ENCODE data around the gene SPAG17. TPM values are rescaled to one million over a fixed set of nuclear protein-coding genes. Genes with fewer than 3 reads are reported as not detected.

The SPAG17 gene
- polyA plus RNA-seq, 6 donors from 2014 or later = not detected

DNA sequence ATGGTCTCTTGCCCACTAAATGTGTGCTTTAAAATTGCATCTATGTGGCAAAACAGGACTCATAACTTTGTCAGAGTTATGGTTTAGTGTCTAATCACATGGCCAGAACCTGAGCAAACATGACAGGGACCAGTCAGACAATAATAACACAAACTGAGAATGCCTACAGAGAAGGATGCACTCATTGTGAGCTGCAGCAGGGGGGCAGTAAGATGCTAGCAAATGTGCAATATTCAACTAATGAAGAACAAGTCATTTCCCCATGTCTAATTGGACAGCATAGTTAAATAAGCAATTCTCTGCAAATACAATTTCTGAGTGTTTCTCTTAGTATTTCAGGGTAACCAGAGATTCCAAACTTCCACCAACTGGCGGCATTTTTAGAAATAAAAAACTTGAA is 30.8 kb downstream of the SPAG17 start:
- H3K9me3 Mint-ChIP-seq = no peaks in the 10 kb centered on the region
- H3K36me3 Mint-ChIP-seq = no peaks in the 10 kb centered on the region
- H3K27me3 Mint-ChIP-seq = no peaks in the 10 kb centered on the region
- no peak for DNase-seq
- no peak overlapping the region for H3K27ac Mint-ChIP-seq
- H3K4me3 Mint-ChIP-seq = no peak overlapping the region
- no peak for ATAC-seq (ENCODE audit: low read depth in 2 of 2)
- no peaks in the 10 kb centered on the region for H3K4me1 Mint-ChIP-seq

- DNase-seq (no peak), ATAC-seq (ENCODE audit: low read depth in 2 of 2) (no peak)
- Mint-ChIP-seq H3K27me3 (peaks cover 0 to 7% (median 0%) of the 10 kb centered on the region in 3 donors), H3K4me3 (no peak overlapping the region), H3K27ac (no peak overlapping the region), H3K36me3 (no peaks in the 10 kb centered on the region), H3K9me3 (peaks cover 0 to 2% (median 0%) of the 10 kb centered on the region in 7 donors), H3K4me1 (no peaks in the 10 kb centered on the region)
Observed at GRCh38 chr1:118151312-118151937, 33.6 kb downstream of the SPAG17 start.

- ATAC-seq (ENCODE audit: low read depth in 2 of 2) = no peak
- no peak overlapping the region for H3K4me3 Mint-ChIP-seq
- H3K4me1 Mint-ChIP-seq = no peaks in the 10 kb centered on the region
- no peak overlapping the region for H3K27ac Mint-ChIP-seq
- H3K36me3 Mint-ChIP-seq = no peaks in the 10 kb centered on the region
- H3K27me3 Mint-ChIP-seq = peaks cover 0 to 7% (median 0%) of the 10 kb centered on the region in 3 donors
- no peak for DNase-seq
- peaks cover 0 to 2% (median 0%) of the 10 kb centered on the region in 7 donors for H3K9me3 Mint-ChIP-seq
Observed at GRCh38 chr1:118149799-118150198, 35.2 kb downstream of the SPAG17 start.

DNA sequence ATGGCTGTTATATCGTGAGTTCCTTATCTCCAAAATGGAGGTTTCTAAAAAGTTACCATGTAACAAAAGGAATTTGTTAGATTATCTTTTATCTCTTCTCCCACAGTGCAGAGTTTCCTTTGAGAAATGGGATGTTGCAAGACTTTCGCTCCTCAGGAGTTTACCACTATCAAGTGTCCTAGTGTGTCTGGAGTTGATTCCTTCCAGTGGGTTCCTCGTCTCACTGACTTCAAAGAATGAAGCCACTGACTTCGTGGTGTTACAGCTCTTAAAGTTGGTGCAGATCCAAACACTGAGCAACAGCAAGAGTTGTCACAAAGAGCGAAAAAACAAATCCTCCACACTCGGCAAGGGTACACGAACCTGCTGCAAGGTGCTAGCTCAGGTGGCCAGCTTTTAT is 37.0 kb downstream of the SPAG17 start:
- ATAC-seq (ENCODE audit: low read depth in 2 of 2) (no peak), DNase-seq (no peak)
- Mint-ChIP-seq H3K4me1 (no peaks in the 10 kb centered on the region), H3K4me3 (no peak overlapping the region), H3K27ac (no peak overlapping the region), H3K36me3 (no peaks in the 10 kb centered on the region), H3K27me3 (peaks cover 0 to 9% (median 7%) of the 10 kb centered on the region in 3 donors), H3K9me3 (peaks cover 0 to 2% (median 0%) of the 10 kb centered on the region in 7 donors)

DNA sequence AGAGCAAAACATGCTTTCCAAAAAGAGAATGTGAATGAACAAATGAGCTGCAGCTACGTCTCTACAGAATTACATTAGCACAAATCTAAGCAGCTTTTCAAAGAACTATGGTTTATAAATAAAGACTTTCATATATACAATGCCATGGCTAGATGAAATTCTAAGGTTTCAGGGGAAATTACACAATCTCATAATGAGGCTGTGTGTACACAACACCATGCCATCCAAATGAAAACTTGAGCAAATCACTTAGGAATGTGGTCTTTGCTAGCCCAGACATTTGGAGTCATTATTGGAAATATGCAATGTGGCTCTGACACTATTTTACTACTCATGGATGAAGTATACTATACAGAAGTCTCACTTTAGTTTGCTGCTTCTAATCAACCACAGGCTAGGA is 37.5 kb downstream of the SPAG17 start:
- DNase-seq (no peak), ATAC-seq (ENCODE audit: low read depth in 2 of 2) (no peak)
- peaks cover 0 to 13% (median 7%) of the 10 kb centered on the region in 3 donors for H3K27me3 Mint-ChIP-seq
- peaks cover 0 to 2% (median 0%) of the 10 kb centered on the region in 7 donors for H3K9me3 Mint-ChIP-seq
- H3K36me3 Mint-ChIP-seq = no peaks in the 10 kb centered on the region
- H3K4me1 Mint-ChIP-seq = no peaks in the 10 kb centered on the region
- H3K4me3 Mint-ChIP-seq = no peak overlapping the region
- no peak overlapping the region for H3K27ac Mint-ChIP-seq

- H3K9me3 Mint-ChIP-seq = peaks cover 0 to 2% (median 0%) of the 10 kb centered on the region in 7 donors
- H3K27ac Mint-ChIP-seq = no peak overlapping the region
- no peak for DNase-seq
- H3K36me3 Mint-ChIP-seq = no peaks in the 10 kb centered on the region
- H3K4me3 Mint-ChIP-seq = no peak overlapping the region
- peaks cover 0 to 13% (median 7%) of the 10 kb centered on the region in 3 donors for H3K27me3 Mint-ChIP-seq
- ATAC-seq (ENCODE audit: low read depth in 2 of 2) = no peak
- no peaks in the 10 kb centered on the region for H3K4me1 Mint-ChIP-seq
Observed at GRCh38 chr1:118145721-118146120, 39.3 kb downstream of the SPAG17 start.

- Mint-ChIP-seq H3K4me3 (no peak overlapping the region), H3K4me1 (no peaks in the 10 kb centered on the region), H3K27me3 (peaks cover 0 to 13% (median 8%) of the 10 kb centered on the region in 3 donors), H3K27ac (no peak overlapping the region), H3K36me3 (no peaks in the 10 kb centered on the region), H3K9me3 (peaks cover 0 to 2% (median 0%) of the 10 kb centered on the region in 7 donors)
- no peak for DNase-seq
- ATAC-seq (ENCODE audit: low read depth in 2 of 2) = no peak
Observed at GRCh38 chr1:118144684-118145083, 40.3 kb downstream of the SPAG17 start.

DNA sequence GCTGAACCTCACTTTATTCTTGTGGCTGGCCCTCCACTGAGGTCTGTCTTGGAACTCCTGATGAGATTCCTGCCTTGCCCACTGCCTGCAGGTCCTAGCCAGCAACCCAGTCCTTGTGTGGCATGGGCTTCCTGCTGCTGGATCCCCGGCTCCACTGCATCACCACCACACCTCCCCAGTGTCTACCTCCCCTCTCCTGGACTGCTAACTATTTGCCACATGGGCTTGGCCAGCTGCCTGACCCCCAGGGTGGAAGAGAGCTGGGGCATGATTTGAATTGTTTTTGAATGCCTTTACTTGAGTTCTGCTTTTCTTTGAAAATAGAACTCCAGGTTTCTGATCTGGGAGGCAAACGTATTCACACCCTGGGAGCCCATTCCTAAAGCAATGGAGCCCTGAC is 41.2 kb downstream of the SPAG17 start:
- Mint-ChIP-seq H3K36me3 (no peaks in the 10 kb centered on the region), H3K4me3 (no peak overlapping the region), H3K4me1 (no peaks in the 10 kb centered on the region), H3K27me3 (peaks cover 0 to 13% (median 13%) of the 10 kb centered on the region in 3 donors), H3K9me3 (peaks cover 0 to 3% (median 0%) of the 10 kb centered on the region in 7 donors), H3K27ac (no peak overlapping the region)
- DNase-seq (no peak), ATAC-seq (ENCODE audit: low read depth in 2 of 2) (no peak)

- DNase-seq (no peak), ATAC-seq (ENCODE audit: low read depth in 2 of 2) (no peak)
- Mint-ChIP-seq H3K36me3 (no peaks in the 10 kb centered on the region), H3K27me3 (peaks cover 0 to 13% (median 13%) of the 10 kb centered on the region in 3 donors), H3K9me3 (peaks cover 0 to 3% (median 0%) of the 10 kb centered on the region in 7 donors), H3K4me3 (no peak overlapping the region), H3K27ac (no peak overlapping the region), H3K4me1 (no peaks in the 10 kb centered on the region)
Observed at GRCh38 chr1:118143121-118143520, 41.9 kb downstream of the SPAG17 start.

DNA sequence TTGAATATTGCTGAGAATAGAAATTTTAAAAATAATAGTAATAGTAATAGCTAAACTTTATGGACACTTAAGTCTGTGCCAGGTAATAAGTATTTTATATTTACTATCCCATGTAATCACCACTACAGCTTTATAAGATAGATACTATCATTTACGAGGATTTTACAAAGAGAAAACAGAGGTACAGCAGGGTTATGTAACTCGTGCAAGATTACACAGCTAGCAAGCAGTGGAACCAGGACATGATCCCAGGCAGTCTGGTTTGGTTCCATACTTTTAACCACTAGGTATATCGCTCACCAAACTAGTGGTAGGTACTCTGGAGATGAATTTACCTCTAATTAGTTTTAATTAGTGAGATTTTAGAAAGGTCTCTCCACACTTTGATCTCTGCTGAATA is 42.5 kb downstream of the SPAG17 start:
- no peak overlapping the region for H3K4me3 Mint-ChIP-seq
- peaks cover 0 to 3% (median 0%) of the 10 kb centered on the region in 7 donors for H3K9me3 Mint-ChIP-seq
- no peak overlapping the region for H3K27ac Mint-ChIP-seq
- peaks cover 0 to 13% (median 13%) of the 10 kb centered on the region in 3 donors for H3K27me3 Mint-ChIP-seq
- DNase-seq (no peak), ATAC-seq (ENCODE audit: low read depth in 2 of 2) (no peak)
- H3K36me3 Mint-ChIP-seq = no peaks in the 10 kb centered on the region
- no peaks in the 10 kb centered on the region for H3K4me1 Mint-ChIP-seq

GRCh38 chr1:118137900-118138299 is 47.1 kb downstream of the SPAG17 start:
- Mint-ChIP-seq H3K9me3 (peaks cover 0 to 3% (median 0%) of the 10 kb centered on the region in 7 donors), H3K27ac (no peak overlapping the region)
- no peak for ATAC-seq (ENCODE audit: low read depth in 2 of 2)

GRCh38 chr1:118136187-118136941 is 48.7 kb downstream of the SPAG17 start:
- H3K4me3 Mint-ChIP-seq = no peak overlapping the region
- no peaks in the 10 kb centered on the region for H3K36me3 Mint-ChIP-seq
- H3K4me1 Mint-ChIP-seq = no peaks in the 10 kb centered on the region
- no peak for ATAC-seq (ENCODE audit: low read depth in 2 of 2)
- DNase-seq = no peak
- H3K27ac Mint-ChIP-seq = no peak overlapping the region
- peaks cover 6 to 19% (median 10%) of the 10 kb centered on the region in 3 donors for H3K27me3 Mint-ChIP-seq
- peaks cover 0 to 3% (median 0%) of the 10 kb centered on the region in 7 donors for H3K9me3 Mint-ChIP-seq

More at GRCh38 chr1:118137900-118138299, 47.1 kb downstream of the SPAG17 start:
- Mint-ChIP-seq H3K27me3 (peaks cover 2 to 8% (median 6%) of the 10 kb centered on the region in 3 donors), H3K4me1 (no peaks in the 10 kb centered on the region), H3K36me3 (no peaks in the 10 kb centered on the region), H3K4me3 (no peak overlapping the region)
- DNase-seq = no peak

DNA sequence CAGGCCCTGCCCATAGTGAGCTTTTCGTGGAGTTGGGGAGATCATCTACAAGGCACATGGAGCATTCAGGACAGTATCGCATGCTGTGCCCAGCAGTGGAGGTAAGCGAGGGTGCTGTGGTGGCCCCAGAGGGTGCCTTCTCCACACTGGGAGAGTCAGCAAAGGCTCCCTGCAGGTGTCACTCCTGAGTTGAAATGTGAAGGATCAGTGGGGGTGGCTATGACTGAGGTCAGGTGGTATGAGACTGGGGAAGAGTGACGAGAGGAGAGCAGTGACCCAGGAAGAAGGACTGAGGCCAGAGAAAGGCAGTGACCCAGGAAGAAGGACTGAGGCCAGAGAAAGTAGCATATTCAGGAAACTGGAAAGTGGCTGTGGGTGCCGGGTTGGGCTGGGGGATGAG is 53.0 kb downstream of the SPAG17 start:
- H3K27me3 Mint-ChIP-seq = peaks cover 10 to 19% (median 13%) of the 10 kb centered on the region in 3 donors
- no peaks in the 10 kb centered on the region for H3K36me3 Mint-ChIP-seq
- ATAC-seq (ENCODE audit: low read depth in 2 of 2) (no peak), DNase-seq (no peak)
- H3K4me1 Mint-ChIP-seq = no peaks in the 10 kb centered on the region
- H3K4me3 Mint-ChIP-seq = peak overlapping the region in 1 of 8 donors; percentile 52
- H3K9me3 Mint-ChIP-seq = peaks cover 0 to 3% (median 0%) of the 10 kb centered on the region in 7 donors
- H3K27ac Mint-ChIP-seq = no peak overlapping the region

- H3K9me3 Mint-ChIP-seq = peaks cover 0 to 3% (median 0%) of the 10 kb centered on the region in 7 donors
- H3K36me3 Mint-ChIP-seq = no peaks in the 10 kb centered on the region
- H3K27ac Mint-ChIP-seq = no peak overlapping the region
- peaks cover 10 to 13% (median 10%) of the 10 kb centered on the region in 3 donors for H3K27me3 Mint-ChIP-seq
- DNase-seq (no peak), ATAC-seq (ENCODE audit: low read depth in 2 of 2) (no peak)
- no peak overlapping the region for H3K4me3 Mint-ChIP-seq
- no peaks in the 10 kb centered on the region for H3K4me1 Mint-ChIP-seq
Observed at GRCh38 chr1:118128761-118129160, 56.3 kb downstream of the SPAG17 start.
